IMR-90 (cell line): Measurements from ENCODE around the gene FNDC3A. TPM values are rescaled to one million over a fixed set of nuclear protein-coding genes. Genes with fewer than 3 reads are reported as not detected.

ENCODE experiments used
- ATAC-seq: fragments of 200-7000 bp; cut with Tn5 transposase; 2 replicates; pipeline ENCODE4 v1.9.1; 2020; ENCODE audit warnings: low read depth, mild to moderate bottlenecking, moderate library complexity
- BruUV-seq: library from RNA; stranded (reverse); fragments of 400-500 nt; replicated peaks from 2 replicates; lab custom pipeline; 2021; lab: Mats Ljungman, UMichigan
- CTCF ChIA-PET: fragments of 300-600 bp; formaldehyde crosslinking; extraction: SDS; loops from one replicate; lab custom pipeline; 2021; ENCODE audit warnings: antibody characterized with exemption; lab: Yijun Ruan, JAX
- POLR2A ChIA-PET: fragments of 300-600 bp; sonication (Branson Sonifier 250); formaldehyde crosslinking; loops from one replicate; lab custom pipeline; 2022; ENCODE audit warnings: antibody characterized with exemption; ENCODE audit not compliant: unreplicated experiment; lab: Charles Lee
- DNase-seq: peaks from one replicate; pipeline ENCODE4 v3.0.0; 2013
- H2AFZ ChIP-seq: replicated peaks from 2 replicates; pipeline ENCODE3; 2013; ENCODE audit warnings: low read length, mild to moderate bottlenecking; ENCODE audit not compliant: poor library complexity
- H2AK5ac ChIP-seq: 2 replicates; pipeline ENCODE4 v1.6.1; 2013; ENCODE audit warnings: low read depth, low read length, inconsistent platforms
- H2AK9ac ChIP-seq: replicated peaks from 2 replicates; pipeline ENCODE3; 2013; ENCODE audit warnings: mild to moderate bottlenecking, low read depth, low read length, moderate library complexity; ENCODE audit not compliant: poor library complexity
- H2BK120ac ChIP-seq: 2 replicates; pipeline ENCODE4 v1.6.1; 2013; ENCODE audit warnings: low read depth, low read length, inconsistent platforms
- H2BK15ac ChIP-seq: 3 replicates; pipeline ENCODE4 v1.6.1; 2013; ENCODE audit warnings: low read depth, low read length, inconsistent platforms
- H2BK20ac ChIP-seq: 2 replicates; pipeline ENCODE4 v1.6.1; 2013; ENCODE audit warnings: low read depth, mild to moderate bottlenecking, inconsistent platforms, low read length, moderate library complexity
- H2BK5ac ChIP-seq: 2 replicates; pipeline ENCODE4 v1.6.1; 2013; ENCODE audit warnings: mild to moderate bottlenecking, low read depth, low read length, inconsistent platforms; ENCODE audit not compliant: poor library complexity, severe bottlenecking
- H3K14ac ChIP-seq: replicated peaks from 2 replicates; pipeline ENCODE4 v1.6.1; 2013; ENCODE audit warnings: low read depth, low read length, inconsistent platforms
- H3K18ac ChIP-seq: 2 replicates; pipeline ENCODE4 v1.6.1; 2013; ENCODE audit warnings: low read depth, low read length, control low read depth
- H3K23ac ChIP-seq: 2 replicates; pipeline ENCODE4 v1.6.1; 2013; ENCODE audit warnings: low read depth, low read length, inconsistent platforms
- H3K27ac ChIP-seq: 2 replicates; pipeline ENCODE4 v1.5.1; 2013; ENCODE audit warnings: mild to moderate bottlenecking, control low read depth, low read length; ENCODE audit not compliant: insufficient read depth
- H3K27me3 ChIP-seq: 2 replicates; pipeline ENCODE4 v1.6.1; 2013; ENCODE audit warnings: low read length; ENCODE audit not compliant: control insufficient read depth, insufficient read depth
- H3K36me3 ChIP-seq: 2 replicates; pipeline ENCODE4 v1.6.1; 2013; ENCODE audit warnings: low read length, mixed read lengths; ENCODE audit not compliant: control insufficient read depth, insufficient read depth
- H3K4ac ChIP-seq: 2 replicates; pipeline ENCODE4 v1.6.1; 2013; ENCODE audit warnings: low read depth, low read length, inconsistent platforms
- H3K4me1 ChIP-seq: 2 replicates; pipeline ENCODE4 v1.6.1; 2013; ENCODE audit warnings: low read length, mixed read lengths; ENCODE audit not compliant: control insufficient read depth, insufficient read depth
- H3K4me2 ChIP-seq: 2 replicates; pipeline ENCODE4 v1.6.1; 2013; ENCODE audit warnings: low read depth, mild to moderate bottlenecking, control low read depth, low read length, moderate library complexity
- H3K4me3 ChIP-seq: 2 replicates; pipeline ENCODE4 v1.5.1; 2013; ENCODE audit warnings: low read depth, mild to moderate bottlenecking, control low read depth, low read length, moderate library complexity; ENCODE audit not compliant: insufficient read depth
- H3K56ac ChIP-seq: 2 replicates; pipeline ENCODE4 v1.6.1; 2013; ENCODE audit warnings: low read length, inconsistent platforms; ENCODE audit not compliant: insufficient read depth; ENCODE audit errors: extremely low read depth
- H3K79me1 ChIP-seq, 2 experiments: 2 replicates each; pipeline ENCODE4 v1.6.1; 2013; ENCODE audit warnings: low read length in 2 of 2, inconsistent platforms in 1 of 2, low read depth in 1 of 2
- H3K9ac ChIP-seq: 2 replicates; pipeline ENCODE4 v1.6.1; 2013; ENCODE audit warnings: low read depth, low read length, control low read depth
- H3K9me1 ChIP-seq: 2 replicates; pipeline ENCODE4 v1.6.1; 2013; ENCODE audit warnings: low read length, inconsistent platforms; ENCODE audit not compliant: insufficient read depth
- H3K9me3 ChIP-seq: 2 replicates; pipeline ENCODE4 v1.6.1; 2013; ENCODE audit warnings: low read length; ENCODE audit not compliant: control insufficient read depth, insufficient read depth
- H4K20me1 ChIP-seq: 2 replicates; pipeline ENCODE4 v1.6.1; 2013; ENCODE audit warnings: low read length, inconsistent platforms; ENCODE audit not compliant: insufficient read depth
- H4K5ac ChIP-seq: 2 replicates; pipeline ENCODE4 v1.6.1; 2013; ENCODE audit warnings: mild to moderate bottlenecking, low read depth, low read length, control low read depth
- H4K8ac ChIP-seq, 2 experiments: 2 replicates each; pipeline ENCODE4 v1.6.1; 2013; ENCODE audit warnings: low read depth in 2 of 2, low read length in 2 of 2, control low read depth in 1 of 2, inconsistent platforms in 1 of 2
- H4K91ac ChIP-seq: 2 replicates; pipeline ENCODE4 v1.6.1; 2013; ENCODE audit warnings: low read depth, low read length, inconsistent platforms; ENCODE audit not compliant: insufficient read depth
- MXI1 ChIP-seq: IDR thresholded peaks from 2 replicates; pipeline ENCODE4 v1.6.1; 2012; ENCODE audit warnings: low read depth, mild to moderate bottlenecking, low read length, moderate library complexity, borderline replicate concordance
- RAD21 ChIP-seq: IDR thresholded peaks from 2 replicates; pipeline ENCODE4 v1.6.1; 2012; ENCODE audit warnings: low read length, improper control_type of control experiment
- RCOR1 ChIP-seq: IDR thresholded peaks from 2 replicates; pipeline ENCODE4 v1.6.1; 2012; ENCODE audit warnings: mild to moderate bottlenecking, low read length, improper control_type of control experiment; ENCODE audit not compliant: insufficient replicate concordance
- RFX5 ChIP-seq: IDR thresholded peaks from 2 replicates; pipeline ENCODE4 v1.8.0; 2012; ENCODE audit warnings: low read depth, mild to moderate bottlenecking, low read length, moderate library complexity
- SMC3 ChIP-seq: fragments of 150-350 bp; IDR thresholded peaks from 2 replicates; pipeline ENCODE4 v1.6.1; 2016; ENCODE audit warnings: low read depth, mild to moderate bottlenecking, antibody characterized with exemption, low read length, moderate library complexity
- WGBS, 2 experiments: methylation state at CpG; one replicate each; pipeline versions ENCODE4 v1.1.5 to v1.1.7; 2013; ENCODE audit warnings: missing lambda C conversion rate in 2 of 2; ENCODE audit not compliant: insufficient read length in 1 of 2; ENCODE audit errors: extremely low coverage in 2 of 2; 5-methylcytosine and 5-hydroxymethylcytosine counted together
- dilution Hi-C: fragments of 300-500 bp; cut with HindIII; formaldehyde crosslinking; loops from one replicate; pipeline ENCODE4 v1.14.3; 2018; ENCODE audit warnings: low sequenced_read_pairs; ENCODE audit not compliant: unreplicated experiment
- in situ Hi-C: fragments of 300-500 bp; cut with MboI; formaldehyde crosslinking; loops from 3 replicates; pipeline ENCODE4 v1.14.3; 2019; ENCODE audit warnings: low sequenced_read_pairs, inconsistent platforms, mixed read lengths
- intact Hi-C: fragments of 100-400 bp; cut with micrococcal nuclease; formaldehyde crosslinking; loops from 2 replicates; pipeline ENCODE4 v1.10.0; 2022
- polyA plus RNA-seq, 3 experiments: library from polyadenylated mRNA; depleted of rRNA; stranded (reverse); fragments of >200 nt; gene quantifications; 2 replicates each; pipeline ENCODE4 v1.2.3, GENCODE V29; 2012; ENCODE audit warnings: low replicate concordance in 1 of 3
- total RNA-seq: library from RNA; depleted of rRNA; stranded (reverse); fragments of >200 nt; gene quantifications from 2 replicates; pipeline ENCODE4 v1.2.3, GENCODE V29; 2012
- TF ChIP-seq, protein P1 (sequence below): conservative IDR thresholded peaks from 2 replicates; pipeline ENCODE4 v1.5.1; 2012; ENCODE audit warnings: mild to moderate bottlenecking, low read depth, low read length, improper control_type of control experiment
- TF ChIP-seq, protein P2 (sequence below): fragments of 150-350 bp; IDR thresholded peaks from 2 replicates; pipeline ENCODE4 v1.6.1; 2017; ENCODE audit warnings: mild to moderate bottlenecking, antibody characterized with exemption, low read length, low read depth

Gene FNDC3A
- total and polyA plus RNA-seq, 2 of the 4 experiments (the other 2 are of a cell fraction): 29.2 to 60.4 TPM

- H3K14ac ChIP-seq: no peak overlapping the region
- CTCF ChIA-PET: no interaction called here
- intact Hi-C loops: no loop called here
- POLR2A ChIA-PET: no interaction called here
- H3K9me3 ChIP-seq: no peaks in the 10 kb centered on the region; the same call in 1 of the 2 replicates
- H4K8ac ChIP-seq: no peak overlapping the region
- no peak overlapping the region for H2BK20ac ChIP-seq
- H2BK5ac ChIP-seq: no peak overlapping the region
- no peak for DNase-seq
- H3K4me1 ChIP-seq: no peaks in the 10 kb centered on the region
- no peak overlapping the region for H3K27ac ChIP-seq
- H2AK5ac ChIP-seq: no peak overlapping the region
- no peak overlapping the region for H3K9ac ChIP-seq
- no peak overlapping the region for H4K91ac ChIP-seq
- ATAC-seq: no peak
- peaks cover 16% of the 10 kb centered on the region for H3K27me3 ChIP-seq
- H2BK120ac ChIP-seq: no peak overlapping the region
- no peak overlapping the region for H2AFZ ChIP-seq
- H2BK15ac ChIP-seq: no peak overlapping the region
- H2AK9ac ChIP-seq: no peak overlapping the region
- no TSS peak for BruUV-seq
- no peak overlapping the region for H4K5ac ChIP-seq
- H3K4me2 ChIP-seq: no peak overlapping the region
- in situ Hi-C loops: no loop called here
- no peak overlapping the region for H3K4ac ChIP-seq
- no peak overlapping the region for H3K23ac ChIP-seq
- H3K36me3 ChIP-seq: peaks cover 15% of the 10 kb centered on the region
- H3K9me1 ChIP-seq: no peaks in the 10 kb centered on the region
- H4K20me1 ChIP-seq: 0 out of 2 replicates have a peak, but pooled peaks cover 3% of the 10 kb centered on the region
- H3K18ac ChIP-seq: no peak overlapping the region
- H3K56ac ChIP-seq: no peak overlapping the region
- TF ChIP-seq RAD21: no peak
- TF ChIP-seq, protein P1, sequence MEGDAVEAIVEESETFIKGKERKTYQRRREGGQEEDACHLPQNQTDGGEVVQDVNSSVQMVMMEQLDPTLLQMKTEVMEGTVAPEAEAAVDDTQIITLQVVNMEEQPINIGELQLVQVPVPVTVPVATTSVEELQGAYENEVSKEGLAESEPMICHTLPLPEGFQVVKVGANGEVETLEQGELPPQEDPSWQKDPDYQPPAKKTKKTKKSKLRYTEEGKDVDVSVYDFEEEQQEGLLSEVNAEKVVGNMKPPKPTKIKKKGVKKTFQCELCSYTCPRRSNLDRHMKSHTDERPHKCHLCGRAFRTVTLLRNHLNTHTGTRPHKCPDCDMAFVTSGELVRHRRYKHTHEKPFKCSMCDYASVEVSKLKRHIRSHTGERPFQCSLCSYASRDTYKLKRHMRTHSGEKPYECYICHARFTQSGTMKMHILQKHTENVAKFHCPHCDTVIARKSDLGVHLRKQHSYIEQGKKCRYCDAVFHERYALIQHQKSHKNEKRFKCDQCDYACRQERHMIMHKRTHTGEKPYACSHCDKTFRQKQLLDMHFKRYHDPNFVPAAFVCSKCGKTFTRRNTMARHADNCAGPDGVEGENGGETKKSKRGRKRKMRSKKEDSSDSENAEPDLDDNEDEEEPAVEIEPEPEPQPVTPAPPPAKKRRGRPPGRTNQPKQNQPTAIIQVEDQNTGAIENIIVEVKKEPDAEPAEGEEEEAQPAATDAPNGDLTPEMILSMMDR: no peak
- TF ChIP-seq SMC3: no peak
- TF ChIP-seq, protein P2, sequence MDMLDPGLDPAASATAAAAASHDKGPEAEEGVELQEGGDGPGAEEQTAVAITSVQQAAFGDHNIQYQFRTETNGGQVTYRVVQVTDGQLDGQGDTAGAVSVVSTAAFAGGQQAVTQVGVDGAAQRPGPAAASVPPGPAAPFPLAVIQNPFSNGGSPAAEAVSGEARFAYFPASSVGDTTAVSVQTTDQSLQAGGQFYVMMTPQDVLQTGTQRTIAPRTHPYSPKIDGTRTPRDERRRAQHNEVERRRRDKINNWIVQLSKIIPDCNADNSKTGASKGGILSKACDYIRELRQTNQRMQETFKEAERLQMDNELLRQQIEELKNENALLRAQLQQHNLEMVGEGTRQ: no peak
- TF ChIP-seq MXI1: no peak
- no peak for TF ChIP-seq RFX5
- no peak for TF ChIP-seq RCOR1
- WGBS, 2 experiments: no CpG with 5 or more reads among the region's 1 CpG
- no peaks in the 10 kb centered on the region for H3K79me1 ChIP-seq
- dilution Hi-C loops: no loop called here
- H3K4me3 ChIP-seq: no peak overlapping the region
Observed at GRCh38 chr13:49213539-49213938, 237.8 kb downstream of the FNDC3A start.
